SH-SY5Y (cell line): Measurements from ENCODE around the gene KCNQ5.

Experiments used
- GATA2 ChIP-seq: IDR thresholded peaks from 2 replicates; pipeline ENCODE4 v1.6.1; 2011; ENCODE audit warnings: mild to moderate bottlenecking, low read depth, low read length
- GATA3 ChIP-seq: IDR thresholded peaks from 2 replicates; pipeline ENCODE4 v1.6.1; 2011; ENCODE audit warnings: low read depth, mild to moderate bottlenecking, low read length, moderate library complexity

DNA sequence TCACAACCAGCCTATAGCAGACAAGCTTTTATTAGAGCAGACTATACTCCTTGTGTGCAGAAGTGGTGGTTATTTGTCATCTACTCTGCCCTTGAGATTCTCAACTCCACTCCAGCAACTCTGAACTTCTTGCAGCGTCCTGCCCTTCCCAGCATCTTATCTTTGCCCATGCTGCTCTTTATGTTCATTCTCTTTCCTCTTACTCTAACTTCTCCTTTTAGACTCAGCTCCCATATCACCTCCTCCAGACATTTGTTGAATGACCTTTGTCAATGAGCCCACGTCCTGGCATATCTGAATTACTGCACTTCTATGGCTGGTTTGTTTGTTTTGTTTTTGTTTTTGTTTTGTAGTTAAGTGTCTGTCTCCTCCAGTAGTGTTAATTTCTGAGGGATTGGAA, 81.2 kb downstream of the KCNQ5 start:
- TF ChIP-seq GATA2 (no peak), GATA3 (no peak)
